GM19043 (cell line): ENCODE data around the gene SUPT4H1.

Experiments used
- ATAC-seq: cut with Tn5 transposase; IDR thresholded peaks from one replicate; pipeline ENCODE4 v1.9.1; 2021; ENCODE audit warnings: low read depth; ENCODE audit not compliant: unreplicated experiment

Gene SUPT4H1

DNA sequence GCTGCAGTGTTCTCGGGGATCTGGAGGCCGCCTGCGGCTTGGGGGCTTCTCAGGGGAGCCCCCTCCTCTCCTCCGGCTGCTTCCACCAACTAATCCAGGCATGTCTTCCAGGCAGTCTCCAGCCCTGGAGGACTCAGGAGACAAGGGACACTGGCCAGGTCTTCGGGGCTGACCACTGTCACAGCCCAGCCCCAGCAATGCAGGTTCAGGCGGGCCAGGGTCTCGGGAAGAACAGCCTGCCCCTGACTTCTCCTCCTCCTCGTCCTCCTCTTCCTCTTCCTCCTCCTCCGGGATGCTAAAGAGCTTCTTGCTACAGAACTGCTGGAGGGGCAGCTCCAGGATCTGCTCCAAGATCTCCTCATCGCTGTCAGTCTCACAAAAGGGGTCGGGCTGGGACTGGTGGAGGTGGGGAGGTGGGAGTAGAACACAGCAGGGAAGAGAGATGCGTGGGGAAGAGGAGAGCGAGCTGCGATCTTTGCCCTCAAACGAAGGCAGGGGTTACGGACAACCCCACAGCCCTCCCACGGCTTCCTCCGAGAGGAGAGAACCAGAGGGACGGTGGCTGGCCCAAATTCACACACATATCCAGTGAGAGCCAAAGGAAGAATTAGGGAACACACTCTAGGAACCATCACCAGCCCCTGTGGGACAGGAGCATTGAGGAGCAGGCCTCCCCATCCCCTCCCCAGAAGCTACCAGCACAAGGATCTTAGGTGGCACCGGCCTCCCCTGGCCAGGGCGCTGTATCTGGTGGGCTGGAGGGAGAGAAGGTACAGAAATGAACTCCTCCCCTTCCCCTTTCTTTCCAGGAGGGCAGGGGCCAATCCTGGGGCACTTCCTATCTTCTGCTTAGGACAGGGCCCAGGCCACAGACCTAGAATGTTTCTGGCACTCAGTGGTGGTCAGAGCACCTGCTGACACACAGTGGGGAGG lies 42.8 kb downstream of the SUPT4H1 start:
- no peak for ATAC-seq

DNA sequence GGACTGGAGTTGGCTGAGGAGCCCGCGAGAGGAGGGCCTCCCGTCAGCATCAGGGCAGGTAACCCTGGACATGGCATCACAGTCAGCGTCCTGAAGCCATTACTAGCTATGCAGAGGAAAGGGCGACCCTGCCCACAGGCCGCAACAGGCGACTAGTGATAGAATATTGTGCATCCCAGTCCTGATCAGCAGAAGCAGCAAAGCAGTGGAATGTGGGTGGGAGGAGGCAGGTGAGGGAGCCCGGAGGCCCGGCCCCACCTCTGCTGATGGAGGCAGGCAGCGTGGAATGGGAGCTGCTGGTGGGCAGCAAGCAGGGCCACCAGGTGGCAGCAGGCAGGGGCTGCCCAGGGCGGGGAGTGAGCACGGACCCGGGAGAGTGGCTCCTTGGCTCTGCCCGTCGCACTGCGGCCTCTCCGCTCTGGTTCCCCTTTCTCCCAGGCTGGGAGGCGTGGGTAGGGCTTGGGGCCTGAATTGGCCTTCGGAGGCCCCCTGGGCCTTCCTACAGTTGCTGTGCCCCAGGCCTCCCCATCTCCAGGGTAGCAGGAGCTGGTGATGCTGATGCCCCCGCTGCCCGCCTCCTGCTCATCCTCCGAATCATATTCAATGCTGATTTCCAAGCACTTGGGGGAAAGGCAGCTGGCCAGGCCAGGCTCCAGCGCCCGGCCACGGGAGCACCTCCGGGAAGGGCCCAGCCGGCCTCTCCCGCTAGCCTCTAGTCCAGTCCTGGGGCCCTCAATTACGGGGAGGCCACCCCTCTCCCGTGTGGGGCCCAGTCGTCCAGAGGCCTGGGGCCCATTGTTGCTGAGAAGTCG lies 43.6 kb downstream of the SUPT4H1 start:
- ATAC-seq = no peak

DNA sequence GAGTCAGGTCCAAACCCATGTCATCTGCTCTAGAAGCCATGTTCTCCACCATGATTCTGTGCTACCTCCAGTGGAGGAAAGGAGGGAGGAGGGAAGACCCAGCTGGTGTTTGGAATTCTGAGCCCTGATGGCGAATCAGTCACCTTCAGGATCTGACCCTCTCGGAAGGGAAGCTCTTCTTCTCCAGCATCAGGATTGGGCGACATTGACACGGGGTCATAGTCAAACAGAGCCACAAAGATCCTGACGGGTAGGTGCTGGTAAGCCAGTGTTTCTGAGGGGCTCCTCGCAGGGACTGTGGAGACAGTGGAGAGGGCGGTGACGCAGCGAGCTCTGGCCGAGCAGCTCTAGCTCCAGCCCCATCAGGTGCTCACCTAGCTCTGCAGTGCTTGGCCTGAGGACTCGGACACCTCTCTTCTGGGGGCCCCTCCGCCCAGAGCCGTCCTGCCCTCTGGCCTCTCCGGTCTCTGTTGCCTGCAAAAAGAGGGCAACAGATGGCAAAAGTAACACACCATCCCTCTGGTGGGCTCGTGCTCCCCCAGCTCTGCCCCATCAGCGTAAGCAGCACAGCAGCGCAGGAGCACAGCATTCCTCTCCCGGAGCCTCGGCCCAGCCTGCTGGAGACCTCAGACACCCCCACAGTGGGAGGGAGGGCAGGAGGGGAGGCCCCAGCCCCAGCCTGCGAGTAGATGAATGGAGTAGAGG lies 44.4 kb downstream of the SUPT4H1 start:
- no peak for ATAC-seq

DNA sequence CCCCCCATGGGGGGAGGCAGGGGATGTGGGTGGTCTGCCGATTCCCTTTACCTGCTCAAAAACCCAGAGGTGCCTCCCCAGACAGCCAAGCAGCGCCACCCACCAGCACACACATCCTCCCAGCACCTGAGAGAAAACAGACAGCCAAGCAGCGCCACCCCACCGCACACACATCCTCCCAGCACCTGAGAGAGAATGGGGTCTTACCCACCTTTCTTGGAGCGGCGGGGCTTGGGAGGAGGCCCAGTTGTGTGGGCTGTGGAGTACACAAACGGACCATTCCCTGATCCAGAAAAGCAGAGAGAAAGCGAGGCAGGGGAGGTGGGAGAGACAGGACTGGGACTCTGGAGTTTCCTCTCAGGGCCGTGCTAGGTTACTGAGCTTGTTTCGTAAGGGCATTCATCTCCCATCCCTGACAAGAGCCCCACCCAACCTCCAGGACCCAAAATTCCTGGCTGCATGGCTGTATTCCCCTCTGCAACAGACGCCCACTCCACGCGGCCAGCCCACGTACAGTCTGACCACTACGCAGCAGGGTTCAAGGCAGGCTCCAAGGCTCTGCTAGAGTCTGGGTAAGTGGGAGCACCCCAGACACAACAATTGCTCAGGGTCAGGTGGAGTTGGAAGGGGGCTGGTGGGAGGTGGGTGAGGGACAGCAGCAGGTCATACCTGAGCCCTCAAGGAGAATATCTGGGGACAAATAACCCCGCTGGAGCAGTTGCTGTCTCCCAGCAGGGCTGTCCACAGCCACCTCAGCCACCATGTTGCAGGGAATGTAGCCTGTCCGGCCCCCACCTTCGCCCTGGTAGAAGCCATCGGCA lies 45.7 kb downstream of the SUPT4H1 start:
- ATAC-seq = no peak

DNA sequence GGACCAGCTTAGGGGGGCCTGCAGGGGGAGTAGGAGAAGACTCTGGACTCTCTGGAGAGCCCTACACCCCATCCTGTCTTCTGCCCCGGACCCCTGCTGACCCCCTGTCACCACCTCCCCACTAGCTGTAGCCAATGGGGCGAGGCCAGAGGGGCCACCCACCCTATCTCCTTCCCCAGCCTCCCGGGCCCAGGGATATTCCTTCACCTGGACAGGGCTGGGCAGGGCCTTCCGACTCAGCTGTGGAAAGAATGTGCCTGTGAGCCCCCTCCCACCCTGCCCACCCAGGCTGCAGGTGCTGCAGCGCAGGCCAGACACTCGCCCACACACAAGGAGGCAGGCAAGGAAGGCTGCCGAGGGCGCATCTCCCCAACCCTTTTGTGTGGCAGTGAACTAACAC lies 46.4 kb downstream of the SUPT4H1 start:
- no peak for ATAC-seq

DNA sequence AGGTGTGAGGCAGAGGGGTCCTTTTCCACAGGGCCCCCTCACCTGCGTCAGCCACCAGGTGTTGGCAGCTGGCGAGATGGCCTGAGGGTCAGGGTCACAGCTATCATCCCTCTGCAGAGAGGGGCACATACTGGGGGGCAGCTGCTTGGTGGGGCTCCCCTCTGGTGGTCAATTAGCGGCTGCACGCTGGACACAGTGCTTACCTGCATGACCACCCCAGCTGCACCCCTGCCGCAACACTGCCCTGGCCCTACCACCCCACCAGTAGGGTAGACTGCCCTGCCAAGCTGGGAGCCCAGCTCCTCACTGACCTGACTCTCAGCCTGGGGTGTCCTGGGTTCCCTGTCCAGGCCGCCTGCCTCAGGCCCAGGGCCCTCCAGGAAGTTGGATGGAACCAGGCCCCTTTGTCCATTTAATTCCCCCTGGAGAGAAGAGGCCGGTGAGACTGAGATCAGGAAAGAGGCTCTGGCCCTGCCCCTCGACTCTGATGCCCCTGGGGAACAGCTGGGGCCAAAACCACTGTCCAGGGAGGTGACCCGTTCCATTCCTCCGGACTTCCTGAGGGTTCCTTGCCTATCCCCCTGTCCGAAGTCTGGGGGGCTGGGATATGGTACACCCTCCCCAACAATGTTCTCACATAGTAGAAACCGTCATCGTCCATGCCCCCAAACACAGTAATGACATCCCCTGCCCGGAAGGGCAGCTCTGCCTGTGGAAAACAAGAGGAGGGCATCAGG lies 47.1 kb downstream of the SUPT4H1 start:
- ATAC-seq = no peak

DNA sequence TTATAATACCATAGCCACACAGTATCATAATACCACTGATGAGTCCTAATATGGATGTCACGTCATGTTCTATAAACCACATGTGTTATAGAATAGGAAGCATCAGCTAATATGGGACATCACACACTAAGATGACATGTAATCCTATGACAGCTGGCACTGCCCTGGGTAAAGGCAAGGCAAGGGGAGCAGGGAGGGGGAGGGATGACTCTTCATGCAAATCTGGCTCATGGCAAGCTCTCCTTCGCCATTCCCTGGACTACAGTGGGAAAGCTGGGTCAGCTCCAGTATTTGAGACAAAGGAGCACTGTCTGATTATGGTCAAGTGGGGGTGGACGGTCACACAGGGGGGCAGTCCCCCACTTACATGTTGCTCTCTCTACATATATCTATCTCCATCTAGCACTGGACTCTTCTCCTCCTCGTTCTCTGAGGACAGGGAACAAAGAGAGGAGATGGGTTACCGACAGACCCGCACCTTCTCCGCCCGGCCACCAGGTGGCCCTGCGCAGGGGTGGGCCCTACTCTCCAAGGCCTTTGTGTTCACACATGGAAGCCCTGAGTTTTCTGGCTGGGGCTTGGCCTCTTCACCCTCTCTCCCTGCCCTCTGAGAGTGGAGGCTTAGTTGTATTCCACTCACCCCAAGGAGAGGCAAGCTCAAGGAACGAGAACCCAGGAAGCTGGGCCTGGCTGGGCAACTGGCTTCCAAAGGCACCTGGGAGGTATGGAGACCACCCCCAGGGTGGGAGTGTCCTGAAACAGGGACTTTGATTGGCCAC lies 47.8 kb downstream of the SUPT4H1 start:
- ATAC-seq = no peak

DNA sequence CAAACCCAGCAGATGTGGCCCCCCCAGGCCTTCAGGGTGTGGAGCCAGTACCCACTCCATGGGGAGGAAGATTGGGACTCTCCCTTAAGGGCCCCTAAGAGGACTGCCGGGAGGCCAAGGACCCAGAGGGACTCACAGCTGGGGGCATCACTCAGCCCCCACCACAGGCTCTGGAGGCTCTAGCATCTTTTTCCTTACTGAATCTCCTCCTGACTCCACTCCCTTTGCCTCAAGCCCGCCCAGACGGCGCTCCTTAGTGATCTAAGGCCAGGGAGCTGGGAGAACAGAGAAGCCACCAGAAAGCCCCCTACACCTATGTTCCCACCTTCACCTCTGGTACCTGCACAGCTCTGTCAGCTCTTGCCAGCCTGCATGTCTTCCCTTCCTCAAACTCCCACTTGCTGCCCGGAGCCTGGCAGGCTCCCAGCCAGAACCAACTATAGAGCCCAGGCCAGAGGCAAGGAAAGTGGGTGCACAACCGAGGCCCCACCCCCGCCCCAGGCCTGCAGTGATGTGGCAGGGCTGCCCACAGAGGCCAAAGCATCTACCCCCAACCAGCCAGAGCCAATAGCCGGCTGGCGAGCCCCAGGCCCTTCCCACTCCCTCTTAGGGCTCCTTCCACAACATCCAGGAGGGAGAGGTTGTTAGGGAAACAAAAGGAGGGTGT lies 48.9 kb downstream of the SUPT4H1 start:
- no peak for ATAC-seq

DNA sequence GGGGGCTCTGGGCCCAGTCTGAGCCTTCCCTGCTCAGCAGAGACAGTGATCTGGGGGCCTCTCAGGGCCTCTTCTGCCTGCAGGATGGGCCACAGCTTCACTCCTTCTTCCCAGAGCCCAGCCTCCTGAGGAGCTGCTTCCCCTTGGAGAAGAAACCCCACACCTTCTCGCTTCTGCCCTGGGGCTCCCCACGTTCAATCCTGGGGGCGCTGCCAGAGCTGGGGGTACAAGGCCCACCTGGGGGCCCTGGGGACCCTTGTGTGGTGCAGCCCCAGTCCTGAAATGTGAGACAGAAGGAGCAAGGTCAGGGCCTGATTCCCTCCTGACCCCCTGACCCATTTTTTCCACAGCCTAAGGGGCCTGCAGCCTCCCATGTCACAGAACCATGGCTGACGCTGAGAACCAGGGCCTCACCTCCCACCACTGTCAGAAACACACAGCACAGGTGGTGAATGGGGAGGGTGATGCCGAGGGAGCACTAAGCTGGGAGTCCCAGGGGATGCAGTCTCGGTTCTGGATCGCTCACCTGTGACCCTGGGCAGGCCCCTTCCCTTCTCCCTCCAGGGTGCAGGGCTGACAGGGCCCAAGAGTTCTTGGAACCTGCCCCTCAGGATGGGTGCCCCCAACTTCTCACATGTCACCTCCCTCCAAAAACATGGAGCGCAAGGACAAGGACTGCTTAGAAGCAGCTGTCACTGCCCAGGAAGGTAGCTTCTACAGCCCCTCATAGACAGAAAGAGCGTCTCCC lies 49.7 kb downstream of the SUPT4H1 start:
- ATAC-seq = no peak

DNA sequence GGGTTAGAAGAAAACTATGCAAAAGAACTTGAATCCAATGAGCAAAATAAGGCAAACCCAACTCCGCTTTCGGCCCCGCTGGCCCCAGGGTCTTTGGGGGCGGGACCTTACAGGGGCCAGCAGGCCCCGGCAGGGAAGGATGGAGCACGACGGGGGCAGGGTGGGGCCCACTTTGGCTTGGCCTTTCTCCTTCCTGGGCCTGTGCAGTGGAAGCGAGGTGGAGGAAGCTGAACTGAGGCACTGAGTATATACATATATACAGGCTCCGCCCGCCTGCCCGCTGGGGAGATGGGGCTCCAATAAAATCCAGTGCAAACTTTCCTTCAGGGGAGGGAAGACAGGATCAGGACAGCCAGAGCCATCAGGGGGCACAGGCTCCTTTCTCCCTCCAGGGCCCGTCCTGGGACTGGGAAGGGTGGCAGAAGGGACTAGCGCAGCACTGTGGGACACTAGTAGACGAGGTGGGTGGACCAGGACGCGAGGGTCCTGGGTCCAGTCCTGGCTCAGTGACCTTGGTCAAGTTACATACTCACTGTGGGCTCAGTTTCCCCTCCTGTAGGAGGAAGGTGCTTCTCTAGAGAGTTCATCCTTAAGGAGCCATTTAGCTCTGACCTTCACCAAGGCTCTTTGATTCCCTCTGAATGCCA lies 50.4 kb downstream of the SUPT4H1 start:
- no peak for ATAC-seq

DNA sequence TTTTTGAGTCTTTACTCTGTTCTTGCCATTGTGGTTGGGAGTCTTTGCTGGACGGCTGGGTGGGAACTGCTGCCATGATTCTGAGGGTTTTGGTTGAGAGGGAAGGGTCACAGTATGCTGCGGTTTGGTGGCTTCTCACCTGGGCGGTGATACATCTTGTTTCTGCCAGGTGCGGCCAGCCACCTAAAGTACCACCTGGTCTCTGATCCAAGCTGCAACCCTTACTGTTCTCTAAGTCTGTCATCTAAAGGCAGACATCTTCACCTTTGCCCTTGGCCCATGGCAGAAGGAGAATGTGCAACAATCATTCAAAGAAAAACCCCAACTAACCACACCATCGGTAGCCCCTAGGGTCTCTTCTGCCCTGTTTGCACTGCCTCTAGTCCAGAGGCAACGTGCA lies 51.7 kb downstream of the SUPT4H1 start:
- no peak for ATAC-seq
